GM10847 (cell line): ENCODE data around the gene MYLK4.

ENCODE experiments used
- POLR2A ChIP-seq: IDR thresholded peaks from 2 replicates; pipeline ENCODE4 v1.6.1; 2011; ENCODE audit not compliant: insufficient read length; ENCODE audit errors: extremely low read depth

Gene MYLK4

GRCh38 chr6:2634139-2634964 is 116.4 kb downstream of the MYLK4 start:
- no peak for TF ChIP-seq POLR2A

GRCh38 chr6:2633736-2634135 is 117.0 kb downstream of the MYLK4 start:
- no peak for TF ChIP-seq POLR2A

GRCh38 chr6:2632976-2633584 is 117.6 kb downstream of the MYLK4 start:
- no peak for TF ChIP-seq POLR2A

GRCh38 chr6:2632368-2632767 is 118.4 kb downstream of the MYLK4 start:
- no peak for TF ChIP-seq POLR2A

GRCh38 chr6:2630891-2631571 is 119.7 kb downstream of the MYLK4 start:
- TF ChIP-seq POLR2A = no peak

- no peak for TF ChIP-seq POLR2A
Observed at GRCh38 chr6:2630359-2630758, 120.4 kb downstream of the MYLK4 start.

- TF ChIP-seq POLR2A = no peak
Observed at GRCh38 chr6:2626401-2626800, 124.3 kb downstream of the MYLK4 start.

GRCh38 chr6:2625581-2625980 is 125.1 kb downstream of the MYLK4 start:
- no peak for TF ChIP-seq POLR2A

GRCh38 chr6:2624177-2624576 is 126.5 kb downstream of the MYLK4 start:
- TF ChIP-seq POLR2A = no peak

GRCh38 chr6:2623295-2623694 is 127.4 kb downstream of the MYLK4 start:
- no peak for TF ChIP-seq POLR2A

- TF ChIP-seq POLR2A = no peak
Observed at GRCh38 chr6:2622671-2623070, 128.1 kb downstream of the MYLK4 start.

GRCh38 chr6:2619651-2620050 is 131.1 kb downstream of the MYLK4 start:
- TF ChIP-seq POLR2A = no peak

- no peak for TF ChIP-seq POLR2A
Observed at GRCh38 chr6:2617729-2618128, 133.0 kb downstream of the MYLK4 start.

- no peak for TF ChIP-seq POLR2A
Observed at GRCh38 chr6:2616811-2617210, 133.9 kb downstream of the MYLK4 start.

- TF ChIP-seq POLR2A = no peak
Observed at GRCh38 chr6:2615251-2615650, 135.5 kb downstream of the MYLK4 start.

- TF ChIP-seq POLR2A = no peak
Observed at GRCh38 chr6:2614846-2615245, 135.9 kb downstream of the MYLK4 start.

- no peak for TF ChIP-seq POLR2A
Observed at GRCh38 chr6:2614155-2614554, 136.6 kb downstream of the MYLK4 start.
